HG03196 (cell line): ENCODE data around the gene GABRB1.

Experiments used
- ATAC-seq: cut with Tn5 transposase; IDR thresholded peaks from one replicate; pipeline ENCODE4 v1.9.1; 2021; ENCODE audit not compliant: unreplicated experiment

The GABRB1 gene

GRCh38 chr4:47110546-47111132 lies 79.3 kb downstream of the GABRB1 start:
- ATAC-seq, result no peak

- no peak for ATAC-seq
Measured at GRCh38 chr4:47118192-47118929, 87.0 kb downstream of the GABRB1 start.

- no peak for ATAC-seq
Measured at GRCh38 chr4:47120783-47121182, 89.4 kb downstream of the GABRB1 start.

- ATAC-seq, result peak; percentile 87
Measured at GRCh38 chr4:47122592-47123291, 91.4 kb downstream of the GABRB1 start.

- no peak for ATAC-seq
Measured at GRCh38 chr4:47128991-47129390, 97.6 kb downstream of the GABRB1 start.

GRCh38 chr4:47135210-47135609 lies 103.8 kb downstream of the GABRB1 start:
- no peak for ATAC-seq

- no peak for ATAC-seq
Measured at GRCh38 chr4:47143261-47143660, 111.9 kb downstream of the GABRB1 start.

GRCh38 chr4:47145630-47146029 lies 114.3 kb downstream of the GABRB1 start:
- ATAC-seq, result peak; percentile 99

GRCh38 chr4:47154816-47155370 lies 123.5 kb downstream of the GABRB1 start:
- no peak for ATAC-seq

GRCh38 chr4:47155919-47156318 lies 124.6 kb downstream of the GABRB1 start:
- no peak for ATAC-seq

- no peak for ATAC-seq
Measured at GRCh38 chr4:47160095-47160494, 128.7 kb downstream of the GABRB1 start.

GRCh38 chr4:47167081-47168035 lies 136.0 kb downstream of the GABRB1 start:
- ATAC-seq, result no peak

GRCh38 chr4:47184083-47184482 lies 152.7 kb downstream of the GABRB1 start:
- ATAC-seq, result no peak

GRCh38 chr4:47185761-47186160 lies 154.4 kb downstream of the GABRB1 start:
- ATAC-seq, result no peak

GRCh38 chr4:47187608-47188007 lies 156.2 kb downstream of the GABRB1 start:
- ATAC-seq, result no peak

GRCh38 chr4:47193179-47193578 lies 161.8 kb downstream of the GABRB1 start:
- no peak for ATAC-seq

- ATAC-seq, result no peak
Measured at GRCh38 chr4:47194036-47194737, 162.8 kb downstream of the GABRB1 start.

GRCh38 chr4:47195706-47196105 lies 164.3 kb downstream of the GABRB1 start:
- ATAC-seq, result no peak

- no peak for ATAC-seq
Measured at GRCh38 chr4:47198791-47199190, 167.4 kb downstream of the GABRB1 start.

- no peak for ATAC-seq
Measured at GRCh38 chr4:47203593-47203992, 172.2 kb downstream of the GABRB1 start.
